GM10266 (cell line): ENCODE results near the gene APOBEC4.
A peak's percentile ranks its signal among the peaks of the same experiment; 100 is the strongest.

Experiments
- DNase-seq: peaks from one replicate; pipeline ENCODE4 v3.0.0; 2012; ENCODE audit errors: extremely low spot score
- CTCF ChIP-seq: IDR thresholded peaks from 2 replicates; pipeline ENCODE4 v1.5.1; 2012; ENCODE audit warnings: mild to moderate bottlenecking, low read depth; ENCODE audit not compliant: control insufficient read depth, insufficient read depth; ENCODE audit errors: missing control alignments

APOBEC4 gene

DNA sequence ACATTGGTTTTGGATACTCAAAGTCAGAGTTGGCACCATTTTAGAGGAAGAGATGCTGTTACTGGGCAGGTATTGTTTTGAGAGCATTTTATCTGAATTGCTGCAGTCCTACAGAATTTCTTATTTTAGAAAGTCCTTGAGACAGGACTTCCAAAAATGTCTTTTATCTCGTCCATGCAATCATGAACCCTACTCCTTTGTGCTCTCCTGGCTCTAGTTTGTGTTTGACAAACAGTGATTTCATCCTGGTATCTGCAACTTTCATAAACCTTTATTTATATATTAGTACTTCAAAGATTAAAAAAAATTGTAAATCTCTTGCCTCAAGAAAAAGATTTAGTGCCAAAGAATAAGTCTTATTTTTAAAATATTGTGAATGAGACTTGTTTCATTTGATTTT is 12.9 kb downstream of the APOBEC4 start:
- no peak for TF ChIP-seq CTCF
- DNase-seq = no peak

DNA sequence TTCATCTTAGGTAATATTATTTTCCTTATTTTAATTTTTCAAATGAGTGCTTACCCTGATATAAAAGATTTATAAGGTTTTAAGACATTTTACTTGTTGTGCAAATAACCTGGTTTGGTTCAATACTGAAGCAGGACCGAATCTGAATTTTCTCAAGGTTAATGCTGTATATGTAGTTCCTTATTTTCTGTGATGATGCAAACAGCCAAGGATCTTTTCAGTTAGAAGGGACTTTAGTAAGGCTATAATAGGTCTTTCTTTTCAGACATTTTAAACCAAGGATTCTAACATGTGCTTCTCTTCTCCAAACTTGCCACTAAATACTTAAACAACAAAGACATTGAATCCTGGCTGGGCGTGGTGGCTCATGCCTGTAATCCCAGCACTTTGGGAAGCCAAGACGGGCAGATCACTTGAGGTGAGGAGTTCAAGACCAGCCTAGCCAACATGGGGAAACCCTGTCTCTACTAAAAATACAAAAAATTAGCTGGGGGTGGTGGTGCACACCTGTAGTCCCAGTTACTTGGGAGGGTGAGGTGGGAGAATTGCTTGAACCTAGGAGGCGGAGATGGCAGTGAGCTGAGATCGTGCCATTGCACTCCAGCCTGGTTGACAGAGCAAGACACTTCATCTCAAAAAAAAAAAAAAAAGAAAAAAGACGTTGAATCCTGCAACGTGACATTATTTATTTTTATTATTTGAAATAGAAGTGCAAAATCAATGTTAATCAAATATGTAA is 14.3 kb downstream of the APOBEC4 start:
- no peak for TF ChIP-seq CTCF
- no peak for DNase-seq

DNA sequence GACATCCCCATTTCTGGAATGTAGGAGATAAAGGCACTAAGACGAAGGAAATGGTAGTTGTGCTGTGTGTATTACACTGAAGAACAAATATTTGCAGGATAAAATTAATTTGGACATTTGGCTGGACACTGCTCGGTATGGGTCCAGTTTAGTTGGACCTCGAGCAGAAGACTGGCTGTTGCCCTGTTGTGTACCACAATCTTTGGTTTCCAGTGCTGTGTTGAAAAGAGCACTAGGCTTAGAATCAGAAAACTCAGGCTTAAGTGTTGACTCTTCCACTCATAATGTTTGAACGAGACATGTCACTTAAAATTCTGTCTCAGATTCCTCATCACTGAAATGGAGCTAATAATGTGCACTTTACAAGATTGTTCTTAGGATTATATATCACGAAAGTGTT is 16.3 kb downstream of the APOBEC4 start:
- TF ChIP-seq CTCF = no peak
- no peak for DNase-seq

GRCh38 chr1:183636334-183636682 is 16.8 kb downstream of the APOBEC4 start:
- TF ChIP-seq CTCF = no peak
- no peak for DNase-seq

GRCh38 chr1:183635606-183636333 is 17.3 kb downstream of the APOBEC4 start, which contains the start of gene ARPC5:
ARPC5 (minus strand) TSS chr1:183635783; CDS start chr1:183635659, 124 bp downstream.
- peak; percentile 93 for DNase-seq
- no peak for TF ChIP-seq CTCF

- TF ChIP-seq CTCF = no peak
- DNase-seq = no peak
These were observed 18.0 kb downstream of the APOBEC4 start for GRCh38 chr1:183635099-183635605.
